NCI-H510A treated with DMSO at 0.1 percent for 48 hours (cell line): ENCODE data around the gene C17orf100.

ENCODE experiments used
- DNase-seq: peaks from one replicate; lab custom pipeline; 2025; lab: John Stamatoyannopoulos, UW

Gene C17orf100

DNA sequence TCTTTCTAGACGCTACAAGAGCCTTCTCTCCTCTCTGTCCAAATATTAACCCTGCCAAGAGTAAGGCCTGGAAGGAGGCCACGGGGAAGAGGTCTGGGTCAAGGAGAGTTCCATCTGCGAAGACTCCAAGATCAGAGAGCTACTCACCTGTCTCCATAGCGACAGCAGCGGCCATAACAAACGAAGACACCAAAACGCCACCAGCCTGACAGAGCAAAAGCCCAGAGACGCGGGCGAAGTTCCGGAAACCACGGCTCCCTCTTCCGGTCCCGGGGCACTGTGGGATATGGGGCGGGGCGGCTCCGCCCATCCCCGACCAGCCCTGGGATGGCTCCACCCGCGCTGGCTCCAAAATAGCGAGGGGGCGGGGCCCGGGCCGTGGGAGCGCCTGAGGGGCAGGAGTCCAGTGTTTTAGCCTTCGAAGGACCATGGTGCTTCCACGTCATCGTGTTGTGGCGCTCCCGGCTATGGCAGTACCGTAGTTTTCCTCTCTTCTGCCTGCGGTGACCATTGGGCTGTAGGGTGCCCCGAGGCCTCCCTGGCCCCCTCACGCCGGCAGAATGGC lies at the start of gene C17orf100, which contains the start of gene MED31:
C17orf100 (plus strand) TSS at position 409 of the 565 bp plus-strand sequence; CDS start at position 561, 152 bp downstream.
MED31 (minus strand) TSS at position 252 of the 565 bp plus-strand sequence; CDS start at position 175, 77 bp downstream.
- DNase-seq: peak; percentile 88

- no peak for DNase-seq
Observed at GRCh38 chr17:6602141-6602540, 49.4 kb upstream of the C17orf100 start.

- no peak for DNase-seq
Observed at GRCh38 chr17:6603744-6604325, 47.7 kb upstream of the C17orf100 start.

GRCh38 chr17:6605142-6605541 lies 46.4 kb upstream of the C17orf100 start:
- DNase-seq: no peak

GRCh38 chr17:6608321-6608720 lies 43.2 kb upstream of the C17orf100 start:
- no peak for DNase-seq

DNA sequence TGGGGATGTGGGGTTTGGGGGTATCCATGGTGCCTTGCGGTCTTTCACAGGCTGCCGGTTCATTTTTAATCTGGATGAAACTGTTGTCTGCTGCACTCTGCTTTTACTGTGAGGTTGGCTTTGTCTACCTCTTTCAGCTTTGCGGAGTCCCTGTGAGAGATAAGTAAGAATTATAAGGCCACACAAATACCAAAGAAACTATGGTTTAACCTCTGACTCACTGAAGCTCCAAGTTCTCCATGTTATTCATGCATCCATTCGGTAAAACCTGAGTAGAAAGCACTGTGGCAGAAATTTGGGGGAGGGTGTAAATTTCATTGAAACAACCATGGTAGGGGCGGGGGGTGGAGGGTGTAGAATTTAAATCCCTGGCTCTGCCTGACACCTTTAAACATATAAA lies 41.6 kb upstream of the C17orf100 start:
- DNase-seq: no peak

DNA sequence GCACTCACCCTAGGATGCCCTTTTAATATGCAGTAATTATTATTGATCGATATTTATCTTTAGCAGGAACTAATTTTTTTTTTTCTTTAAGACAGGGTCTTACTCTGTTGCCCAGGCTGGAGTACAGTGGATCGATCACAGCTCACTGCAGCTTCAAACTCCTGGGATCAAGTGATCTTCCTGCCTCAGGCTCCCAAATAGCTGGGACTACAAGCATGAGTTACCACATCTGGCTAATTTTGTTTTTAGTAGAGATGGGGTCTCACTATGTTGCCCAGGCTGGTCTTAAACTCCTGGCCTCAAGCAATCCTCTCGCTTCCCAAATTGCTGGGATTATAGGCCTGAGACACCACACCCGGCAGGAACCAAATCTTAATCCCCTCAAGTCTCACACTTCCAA lies 40.3 kb upstream of the C17orf100 start:
- DNase-seq: no peak

GRCh38 chr17:6623941-6624340 lies 27.6 kb upstream of the C17orf100 start:
- no peak for DNase-seq

GRCh38 chr17:6626616-6627015 lies 24.9 kb upstream of the C17orf100 start:
- DNase-seq: no peak

DNA sequence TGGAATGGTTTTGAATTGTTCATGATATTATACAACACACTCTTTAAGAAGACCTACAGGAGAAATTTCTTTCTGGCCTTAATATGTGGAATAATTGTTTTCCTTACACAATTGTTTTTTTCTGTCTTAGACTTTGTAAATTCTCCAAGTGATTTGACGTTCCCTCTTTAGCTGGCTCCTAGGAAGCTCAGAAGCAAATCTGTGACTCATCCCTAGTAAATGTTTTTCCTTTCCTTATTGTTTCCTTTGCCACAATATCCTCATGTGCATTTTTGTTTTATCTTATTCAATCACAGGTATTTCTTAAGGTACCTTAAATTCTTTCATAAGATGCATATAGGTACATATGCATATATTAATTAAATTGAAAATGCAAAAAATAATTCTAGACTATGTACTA lies 24.5 kb upstream of the C17orf100 start:
- DNase-seq: no peak

- no peak for DNase-seq
Observed at GRCh38 chr17:6630390-6630789, 21.2 kb upstream of the C17orf100 start.

DNA sequence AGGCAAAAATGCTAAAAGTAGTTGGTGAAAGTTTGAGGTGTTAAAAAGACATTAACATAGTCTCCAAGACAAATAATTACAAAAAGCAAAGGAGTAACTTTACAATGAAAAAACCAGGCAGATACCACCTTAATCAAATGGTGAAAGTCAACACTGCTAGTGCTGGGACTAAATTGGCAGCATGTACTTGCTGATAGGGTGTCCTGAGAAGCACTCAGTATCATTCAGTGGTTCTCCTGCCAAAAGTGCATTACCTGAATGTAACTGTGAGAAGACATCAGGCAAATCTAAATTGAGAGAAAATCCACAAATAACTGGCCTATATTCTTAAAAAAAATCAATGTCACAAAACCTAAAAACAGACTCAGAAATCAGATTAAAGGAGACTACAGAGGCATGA lies 19.0 kb upstream of the C17orf100 start:
- no peak for DNase-seq

DNA sequence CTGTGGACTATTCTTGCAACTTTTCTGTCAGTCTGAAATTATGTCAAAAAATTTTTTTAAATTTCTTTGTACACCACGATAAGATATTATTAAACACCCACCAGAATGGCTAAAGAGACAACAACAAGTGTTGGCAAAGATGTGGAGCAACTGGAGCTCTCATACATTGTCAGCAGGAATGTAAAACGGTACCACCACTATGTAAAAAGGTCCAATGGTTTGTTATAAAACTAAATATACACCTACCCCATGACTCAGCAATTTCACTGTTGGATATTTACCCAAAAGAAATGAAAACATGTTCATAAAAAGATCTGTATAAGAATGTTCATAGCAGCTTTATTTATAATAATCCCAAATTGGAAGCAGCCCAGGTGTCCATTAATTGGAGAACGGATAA lies 18.3 kb upstream of the C17orf100 start:
- DNase-seq: no peak

- DNase-seq: no peak
Observed at GRCh38 chr17:6636105-6636504, 15.5 kb upstream of the C17orf100 start.

GRCh38 chr17:6636616-6637457 lies 14.7 kb upstream of the C17orf100 start:
- DNase-seq: no peak

DNA sequence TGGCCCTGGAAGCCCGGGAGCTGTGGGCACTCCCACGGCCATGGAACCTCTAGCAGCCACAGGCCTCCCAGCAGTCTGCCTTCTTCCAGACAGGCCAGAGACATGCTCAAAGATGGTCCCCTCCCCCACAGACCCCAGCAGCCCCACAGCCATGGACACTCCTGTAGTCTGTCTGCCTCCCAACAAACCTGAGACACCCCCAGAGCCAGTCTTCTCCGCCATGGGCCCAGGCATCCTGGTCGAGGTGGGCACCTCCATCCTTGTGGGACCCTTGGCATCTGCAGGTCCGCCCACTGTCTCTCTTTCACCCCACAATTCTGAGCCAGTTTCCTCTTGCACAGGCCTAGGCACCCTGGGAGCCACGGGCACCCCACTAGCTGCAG lies 14.1 kb upstream of the C17orf100 start:
- no peak for DNase-seq

DNA sequence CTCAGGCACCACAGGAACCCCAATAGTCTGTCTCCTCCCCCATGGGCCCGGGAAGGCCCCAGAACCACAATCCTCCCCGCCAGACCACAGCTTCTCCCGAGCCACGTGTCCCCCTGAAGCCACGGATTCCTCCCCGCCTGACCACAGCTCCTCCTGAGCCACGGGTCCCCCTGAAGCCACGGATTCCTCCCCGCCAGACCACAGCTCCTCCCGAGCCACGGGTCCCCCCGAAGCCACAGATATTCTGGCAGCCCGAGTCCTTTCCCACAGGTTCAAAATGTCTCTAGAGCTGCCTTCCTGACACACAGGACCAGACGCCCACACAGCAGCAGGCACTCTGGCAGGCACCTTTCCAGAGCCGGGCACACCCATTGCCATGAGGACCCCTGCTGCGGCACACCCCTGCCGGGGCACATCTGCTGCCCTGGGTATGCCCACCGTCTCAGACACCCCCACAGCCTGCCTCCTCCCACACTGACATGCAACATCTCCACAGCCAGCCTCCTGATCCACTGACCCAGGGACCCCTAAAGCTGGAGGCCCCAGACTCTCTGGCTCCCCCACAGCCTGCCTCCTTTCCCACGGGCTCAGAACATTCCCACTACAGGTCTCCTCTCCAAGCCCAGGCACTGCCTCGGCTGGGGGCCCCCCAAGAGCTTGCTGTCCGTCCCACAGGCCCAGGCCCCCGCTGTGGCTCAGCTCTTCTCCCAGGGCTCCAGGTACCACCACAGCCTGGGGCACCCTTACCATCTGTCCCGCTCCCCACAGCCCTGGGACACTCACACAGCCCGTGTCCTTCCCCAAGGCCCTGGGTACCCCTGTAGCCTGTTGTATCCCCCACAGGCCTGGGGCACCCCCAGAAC lies 13.3 kb upstream of the C17orf100 start:
- DNase-seq: no peak

DNA sequence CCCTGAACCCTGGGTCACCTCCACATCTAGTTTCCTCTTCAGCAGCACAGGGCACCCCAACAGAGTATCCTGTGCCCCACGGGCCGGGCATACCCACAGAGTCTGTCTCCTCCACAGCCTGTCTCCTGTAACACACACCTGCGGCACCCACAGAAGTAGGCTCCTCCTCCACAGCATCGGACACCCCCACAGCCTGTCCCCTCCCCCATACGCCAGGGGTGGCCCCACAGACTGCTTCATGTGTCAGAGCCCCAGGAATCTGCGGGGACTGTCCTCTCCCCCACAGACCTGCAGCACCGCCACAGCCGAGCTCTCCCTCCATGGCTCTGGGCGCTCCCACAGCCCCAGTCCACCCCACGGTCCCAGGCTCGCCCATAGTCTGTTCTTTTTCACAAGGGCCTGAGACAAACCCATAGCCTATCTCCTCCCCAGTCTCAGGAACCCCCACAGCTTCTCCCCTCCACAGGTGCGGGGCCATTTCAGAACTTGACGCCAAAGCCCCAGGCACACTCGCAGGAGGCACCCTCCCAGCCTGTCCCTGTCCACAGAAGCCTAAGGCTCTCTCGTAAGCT lies 12.5 kb upstream of the C17orf100 start:
- no peak for DNase-seq

- no peak for DNase-seq
Observed at GRCh38 chr17:6639586-6640535, 11.7 kb upstream of the C17orf100 start.

DNA sequence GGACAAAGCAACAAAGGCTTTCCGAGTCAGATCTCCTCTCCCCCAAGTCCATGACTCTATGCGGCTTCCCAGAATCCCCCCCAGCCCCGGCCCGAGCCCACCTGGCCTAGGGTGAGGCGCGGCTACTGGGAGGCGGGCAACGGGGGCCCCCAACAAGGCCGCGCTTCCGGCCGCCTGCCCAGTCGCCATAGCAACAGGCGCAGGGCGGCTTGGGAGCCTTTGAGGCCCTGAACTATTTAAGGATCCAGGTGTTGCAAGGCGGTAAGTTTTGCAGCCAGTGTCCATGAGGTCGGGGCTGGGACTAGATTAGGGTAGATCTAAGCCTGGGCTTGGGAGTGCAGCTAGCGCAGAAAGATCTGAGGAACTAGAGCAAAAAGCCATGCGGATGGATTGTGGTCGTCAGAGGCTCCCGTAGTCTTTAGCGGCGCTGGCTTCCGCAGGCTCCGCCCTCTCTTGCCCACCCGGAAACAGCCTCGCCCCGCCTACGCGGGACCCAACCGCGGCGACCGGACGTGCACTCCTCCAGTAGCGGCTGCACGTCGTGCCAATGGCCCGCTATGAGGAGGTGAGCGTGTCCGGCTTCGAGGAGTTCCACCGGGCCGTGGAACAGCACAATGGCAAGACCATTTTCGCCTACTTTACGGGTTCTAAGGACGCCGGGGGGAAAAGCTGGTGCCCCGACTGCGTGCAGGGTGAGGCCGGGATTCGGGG lies 10.9 kb upstream of the C17orf100 start, which contains the start of the genes KIAA0753 and TXNDC17:
KIAA0753 (minus strand) TSS at position 176 of the 711 bp plus-strand sequence. CDS start 5,608 bp downstream, outside the sequence.
TXNDC17 (plus strand) TSS at position 525 of the 711 bp plus-strand sequence; CDS start at position 548, 23 bp downstream.
- DNase-seq: peak; percentile 90
